NCI-H2107 (cell line): ENCODE data around the gene ATXN7L3B.
A peak's percentile ranks its signal among the peaks of the same experiment; 100 is the strongest.
"Not testable (repeated sequence)": the region's sequence is repeated elsewhere in the genome, so short reads cannot be mapped to it uniquely, and the experiment has no call there.

Experiments
- DNase-seq: peaks from one replicate; lab custom pipeline; 2025; lab: John Stamatoyannopoulos, UW

The ATXN7L3B gene

DNA sequence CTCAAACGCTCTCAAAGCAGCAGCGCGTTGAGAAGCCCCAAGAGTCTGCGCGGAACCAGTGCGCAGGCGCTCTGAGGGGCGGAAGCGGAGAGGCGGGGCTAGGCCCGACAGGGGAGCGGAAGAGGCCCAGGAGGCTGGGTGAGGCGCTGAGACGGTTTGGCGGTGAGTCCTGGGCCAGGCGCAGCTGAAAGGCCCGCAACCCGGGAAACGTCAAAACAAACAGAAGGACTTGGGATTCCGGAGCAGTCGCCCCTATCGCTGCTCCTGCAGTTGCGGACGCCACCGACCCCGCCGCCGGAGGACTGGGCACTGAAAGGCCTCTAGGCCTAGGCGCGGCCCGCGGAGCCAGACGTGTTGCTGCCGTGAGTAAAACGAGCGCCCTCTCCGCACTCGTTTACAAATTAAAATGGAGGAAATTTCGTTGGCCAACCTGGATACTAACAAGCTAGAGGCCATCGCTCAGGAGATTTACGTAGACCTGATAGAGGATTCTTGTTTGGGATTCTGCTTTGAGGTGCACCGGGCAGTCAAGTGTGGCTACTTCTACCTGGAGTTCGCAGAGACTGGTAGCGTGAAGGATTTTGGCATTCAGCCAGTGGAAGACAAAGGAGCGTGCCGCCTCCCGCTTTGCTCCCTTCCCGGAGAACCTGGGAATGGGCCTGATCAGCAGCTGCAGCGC is at the start of gene ATXN7L3B:
Gene ATXN7L3B (plus strand): TSS at position 129 of the 679 bp plus-strand sequence. CDS start 278 bp downstream, at position 407.
- peak; percentile 87 for DNase-seq

- no peak for DNase-seq
Observed at GRCh38 chr12:74488134-74488533, 49.5 kb upstream of the ATXN7L3B start.

GRCh38 chr12:74489543-74489942 is 48.1 kb upstream of the ATXN7L3B start:
- no peak for DNase-seq

DNA sequence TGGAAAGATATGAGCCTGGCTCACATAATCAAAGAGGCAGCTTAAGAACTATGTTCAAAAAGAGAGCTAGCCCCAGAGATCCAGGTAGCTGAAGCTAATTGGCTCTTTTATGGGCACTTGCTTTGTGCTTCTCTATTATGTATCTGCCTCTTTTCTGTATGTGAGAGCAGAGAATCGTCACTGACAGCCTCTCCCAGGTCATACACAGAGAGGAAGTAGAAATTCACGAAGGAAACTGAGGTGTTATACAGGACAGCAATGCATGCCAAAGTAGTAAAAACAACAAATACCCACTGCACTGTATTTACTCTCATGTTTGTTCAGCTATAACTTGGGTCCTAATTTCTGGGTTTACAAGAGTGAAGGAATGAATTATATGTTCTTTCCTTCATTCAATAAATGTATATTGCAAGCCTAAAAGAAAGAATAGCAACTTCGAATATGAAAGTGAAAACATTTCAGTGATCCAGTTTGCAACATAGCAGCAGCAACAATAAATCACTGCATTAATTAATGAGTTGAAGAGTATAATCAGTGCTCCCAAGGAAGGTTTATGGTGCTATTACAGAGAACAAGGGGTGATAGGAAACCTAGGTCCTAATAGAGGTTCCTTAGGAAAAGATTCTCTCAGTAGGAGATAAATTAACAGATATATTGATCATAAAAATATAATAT is 47.1 kb upstream of the ATXN7L3B start:
- no peak for DNase-seq

GRCh38 chr12:74491374-74491773 is 46.3 kb upstream of the ATXN7L3B start:
- DNase-seq: no peak

- no peak for DNase-seq
Observed at GRCh38 chr12:74499192-74499591, 38.4 kb upstream of the ATXN7L3B start.

DNA sequence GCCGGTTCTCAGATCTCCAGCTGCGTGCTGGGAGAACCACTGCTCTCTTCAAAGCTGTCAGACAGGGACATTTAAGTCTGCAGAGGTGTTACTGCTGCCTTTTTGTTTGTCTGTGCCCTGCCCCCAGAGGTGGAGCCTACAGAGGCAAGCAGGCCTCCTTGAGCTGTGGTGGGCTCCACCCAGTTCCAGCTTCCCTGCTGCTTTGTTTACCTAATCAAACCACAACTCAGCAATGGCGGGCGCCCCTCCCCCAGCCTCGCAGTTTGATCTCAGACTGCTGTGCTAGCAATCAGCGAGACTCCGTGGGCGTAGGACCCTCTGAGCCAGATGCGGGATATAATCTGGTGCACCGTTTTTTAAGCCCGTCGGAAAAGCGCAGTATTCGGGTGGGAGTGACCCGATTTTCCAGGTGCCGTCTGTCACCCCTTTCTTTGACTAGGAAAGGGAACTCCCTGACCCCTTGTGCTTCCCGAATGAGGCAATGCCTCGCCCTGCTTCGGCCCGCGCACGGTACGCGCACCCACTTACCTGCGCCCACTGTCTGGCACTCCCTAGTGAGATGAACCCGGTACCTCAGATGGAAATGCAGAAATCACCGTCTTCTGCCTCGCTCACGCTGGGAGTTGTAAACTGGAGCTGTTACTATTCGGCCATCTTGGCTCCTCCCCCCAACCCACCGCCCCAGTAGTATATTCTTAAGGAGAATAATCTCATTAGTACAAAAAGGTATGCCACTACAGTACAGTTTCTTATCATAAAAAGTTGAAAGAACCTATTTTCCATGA is 28.6 kb upstream of the ATXN7L3B start:
- DNase-seq: not testable (repeated sequence)

- DNase-seq: no peak
Observed at GRCh38 chr12:74509886-74510285, 27.7 kb upstream of the ATXN7L3B start.

DNA sequence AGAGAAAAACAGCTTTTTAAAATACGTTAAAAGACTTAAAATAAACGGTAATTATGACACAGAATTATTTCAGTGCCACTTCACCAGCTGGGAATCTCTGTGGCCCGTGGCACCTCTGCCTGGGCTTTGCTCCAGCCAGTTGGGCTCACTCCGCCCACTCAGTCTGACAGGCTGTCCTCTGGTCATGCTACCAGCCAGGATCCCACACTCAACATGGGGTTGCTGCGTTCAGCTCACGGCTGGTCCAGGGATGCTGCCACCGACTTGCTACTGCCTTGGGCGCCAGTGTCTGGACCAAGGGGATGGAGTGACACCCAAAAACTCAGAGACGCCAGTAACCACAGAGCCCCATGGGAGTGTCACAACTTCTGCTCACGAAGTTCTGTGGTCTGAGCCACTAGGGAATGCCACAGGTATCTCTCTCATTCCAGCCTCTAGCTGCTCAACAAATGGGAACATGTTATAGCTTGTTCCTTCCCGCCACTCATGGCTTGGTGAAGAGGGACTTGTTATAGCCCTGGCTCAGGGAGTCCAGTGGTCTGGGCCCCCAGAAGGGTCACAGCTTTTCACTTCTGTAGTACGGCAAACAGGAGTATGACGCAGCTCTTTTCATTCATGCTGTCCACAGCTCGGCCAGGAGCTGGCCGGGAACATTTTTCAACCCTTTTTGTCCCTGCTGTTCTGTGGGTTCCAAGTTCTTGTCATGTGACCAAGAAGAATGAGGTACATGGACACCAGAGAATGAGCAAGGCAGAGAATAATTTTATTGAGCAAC is 23.4 kb upstream of the ATXN7L3B start:
- DNase-seq: no peak

GRCh38 chr12:74515849-74516248 is 21.8 kb upstream of the ATXN7L3B start:
- no peak for DNase-seq

GRCh38 chr12:74526535-74526934 is 11.1 kb upstream of the ATXN7L3B start:
- no peak for DNase-seq

DNA sequence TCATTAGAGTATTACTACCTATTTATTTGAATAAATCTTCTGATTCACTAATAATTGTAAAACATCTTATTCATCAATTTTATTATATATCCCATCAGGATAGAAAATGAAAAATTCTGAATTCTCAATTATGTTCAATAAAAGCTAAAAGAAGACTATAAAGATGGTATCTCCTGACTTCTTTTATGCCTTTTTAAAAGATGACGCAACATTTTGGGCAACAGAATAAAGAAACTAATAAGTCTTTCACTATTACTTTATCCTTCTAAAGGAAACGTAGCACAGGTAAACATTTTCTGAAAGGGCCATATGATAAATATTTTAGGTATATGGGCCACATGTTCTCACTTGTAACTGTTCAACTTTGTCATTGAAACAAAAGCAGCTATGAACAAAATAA is 10.1 kb upstream of the ATXN7L3B start:
- DNase-seq: no peak

- DNase-seq: no peak
Observed at GRCh38 chr12:74530676-74531075, 7.0 kb upstream of the ATXN7L3B start.

GRCh38 chr12:74535536-74535935 is 2.1 kb upstream of the ATXN7L3B start:
- no peak for DNase-seq

- peak; percentile 32 for DNase-seq
Observed at GRCh38 chr12:74537126-74537706, 419 bp upstream of the ATXN7L3B start.

DNA sequence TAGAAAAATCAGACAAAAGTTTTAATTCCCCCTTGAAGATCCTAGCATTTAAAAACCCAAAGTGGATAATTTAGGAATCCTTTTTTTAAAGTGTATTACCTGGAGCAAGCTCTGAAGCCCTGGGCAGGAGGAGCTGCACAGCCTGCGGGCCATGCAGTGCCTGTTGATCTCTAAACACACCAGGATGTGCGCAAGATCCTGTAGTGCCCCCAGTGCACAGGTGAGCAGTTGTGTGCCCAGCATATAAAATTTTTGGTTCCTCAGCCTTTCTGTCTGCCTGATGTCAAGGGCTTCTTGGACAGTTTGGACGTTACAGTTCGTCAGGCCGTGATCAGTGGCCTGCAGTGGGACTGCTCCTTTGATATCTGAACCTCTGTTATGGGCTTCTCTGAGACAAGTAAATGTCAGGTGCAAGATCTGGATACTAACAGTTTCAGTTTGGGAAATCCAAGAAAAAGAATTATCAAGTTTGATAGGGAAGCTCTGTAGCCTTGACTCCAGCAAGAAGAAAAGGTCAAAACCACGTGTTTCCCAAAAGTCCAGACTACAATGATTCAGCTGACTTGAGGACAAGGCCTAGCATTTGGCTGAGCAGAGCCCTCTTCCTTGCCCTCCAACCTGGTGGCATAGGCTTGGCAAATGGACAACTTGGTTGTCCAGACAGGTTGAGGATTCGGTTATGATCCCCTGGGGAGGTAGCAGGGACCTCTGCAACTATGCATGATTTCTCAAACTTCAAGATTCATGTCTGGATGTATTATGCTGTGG is 1.0 kb downstream of the ATXN7L3B start:
- DNase-seq: no peak

GRCh38 chr12:74539261-74539660 is 1.6 kb downstream of the ATXN7L3B start:
- no peak for DNase-seq

DNA sequence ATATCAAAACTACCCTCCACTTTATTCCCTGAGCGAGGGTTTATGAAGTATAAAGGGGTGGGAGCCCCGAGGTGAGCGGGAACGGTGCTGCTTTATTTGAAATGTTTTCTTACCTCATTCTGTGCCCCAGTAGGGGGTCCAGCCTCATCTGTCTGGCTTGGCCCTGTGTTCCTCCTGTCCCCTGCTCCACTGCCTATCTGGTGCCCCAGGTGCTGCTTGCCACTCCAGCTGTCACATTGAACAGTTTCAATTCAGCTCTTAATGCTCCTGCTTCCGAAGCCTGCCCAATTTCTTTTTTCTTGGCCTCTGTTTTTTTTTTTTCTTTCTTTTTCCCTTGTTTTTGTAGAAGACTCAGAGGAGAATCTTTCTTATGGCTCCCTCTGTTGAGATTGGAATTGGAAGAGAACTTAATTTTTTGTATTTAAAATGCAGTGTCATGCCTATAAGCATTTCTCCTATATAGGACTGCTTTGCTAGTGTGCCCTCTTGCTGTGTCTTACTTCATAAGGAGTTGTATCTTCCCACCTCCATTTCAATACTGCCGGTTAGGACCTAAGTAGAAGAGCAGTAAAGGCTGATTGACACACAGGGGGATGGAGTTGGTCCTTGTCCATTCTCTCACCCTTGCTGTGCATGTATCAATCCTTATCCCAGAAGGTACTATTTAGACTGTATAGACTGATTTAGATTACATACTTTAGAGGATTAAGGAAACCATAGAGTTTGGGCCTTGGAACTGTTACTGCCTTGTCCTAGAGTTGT is 2.3 kb downstream of the ATXN7L3B start:
- DNase-seq: peak; percentile 1

- DNase-seq: no peak
Observed at GRCh38 chr12:74541074-74541473, 3.4 kb downstream of the ATXN7L3B start.

GRCh38 chr12:74547249-74547648 is 9.6 kb downstream of the ATXN7L3B start:
- no peak for DNase-seq
